GM18861 (cell line): ENCODE measurements around the gene ZNF124.
A peak's percentile ranks its signal among the peaks of the same experiment; 100 is the strongest.
"Not testable (repeated sequence)": the region's sequence is repeated elsewhere in the genome, so short reads cannot be mapped to it uniquely, and the experiment has no call there.

Experiments used
- ATAC-seq: cut with Tn5 transposase; IDR thresholded peaks from one replicate; pipeline ENCODE4 v1.9.1; 2021; ENCODE audit not compliant: unreplicated experiment

Gene ZNF124

DNA sequence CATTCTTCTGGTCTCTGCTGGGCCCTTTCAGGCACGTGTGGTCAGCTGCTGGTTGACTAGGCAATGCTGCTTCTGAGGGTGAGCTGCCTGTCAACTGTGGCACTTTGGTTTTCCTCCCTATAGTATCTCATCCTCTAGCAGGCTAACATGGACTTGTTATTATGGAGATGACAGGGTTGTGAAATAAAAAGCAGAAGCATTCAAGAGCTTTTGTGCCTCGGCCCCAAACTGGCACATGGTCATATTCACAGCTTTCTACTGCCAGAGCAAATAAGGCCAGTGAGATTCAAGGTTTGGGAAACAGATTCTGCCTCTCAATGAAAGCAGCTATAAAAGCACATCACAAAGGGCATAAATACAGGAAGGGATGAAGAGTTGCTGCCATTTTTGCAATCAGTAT is 1.6 kb upstream of the ZNF124 start:
- ATAC-seq, result no peak

DNA sequence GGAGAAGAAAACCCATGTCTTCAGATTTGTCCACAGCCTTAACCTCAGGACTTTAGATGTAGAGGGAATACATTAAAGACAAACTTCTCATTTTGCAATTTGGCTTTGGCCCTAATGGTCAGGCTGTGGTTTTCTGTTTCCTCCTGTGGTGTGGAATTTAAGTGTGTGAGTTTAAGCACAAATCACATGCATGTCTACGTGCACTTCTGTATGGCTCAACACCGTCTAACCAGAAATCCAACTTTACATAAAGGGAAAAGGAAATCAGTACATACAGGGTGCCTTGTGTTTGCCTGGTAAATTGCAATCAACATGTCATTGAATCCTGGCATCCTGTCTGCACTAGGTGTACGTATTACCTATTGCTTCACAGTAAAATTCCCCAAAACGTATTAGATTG is 1.2 kb upstream of the ZNF124 start:
- ATAC-seq, result no peak

DNA sequence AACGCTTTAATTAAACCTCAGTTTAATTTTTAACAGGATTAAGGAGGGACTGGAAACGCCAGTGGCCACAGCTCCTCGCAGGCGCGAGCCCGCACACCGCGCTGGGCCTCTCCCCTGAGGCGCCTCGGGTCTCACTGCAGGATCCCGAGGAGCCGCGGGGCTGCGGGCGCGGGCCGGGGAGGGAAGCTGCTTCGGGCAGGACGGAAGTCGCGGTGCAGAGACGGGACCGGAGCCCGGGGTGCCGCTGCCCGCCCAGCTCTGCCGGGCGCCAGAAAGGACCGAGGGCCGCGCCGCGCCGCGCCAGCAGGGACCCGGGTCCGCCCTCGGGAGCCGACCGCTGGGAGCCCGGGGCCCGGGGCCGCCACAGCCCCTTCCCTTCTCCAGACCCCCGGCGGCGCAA is 377 bp downstream of the ZNF124 start:
- ATAC-seq, result peak; percentile 15

DNA sequence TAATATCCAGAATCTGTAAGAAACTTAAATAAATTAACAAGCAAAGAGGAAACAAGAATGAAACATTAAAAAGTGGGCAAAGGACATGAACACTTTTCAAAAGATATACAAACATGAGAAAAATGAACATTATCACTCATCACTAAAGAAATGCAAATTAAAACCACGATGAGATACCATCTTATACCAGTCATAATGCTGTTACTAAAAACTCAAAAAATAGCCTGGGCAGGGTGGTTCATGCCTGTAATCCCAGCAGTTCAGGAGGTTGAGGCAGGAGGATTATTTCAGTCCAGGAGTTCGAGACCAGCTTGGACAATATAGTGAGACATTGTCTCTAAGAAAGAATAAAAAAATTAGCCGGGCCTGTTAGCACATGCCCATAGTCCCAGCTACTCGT is 6.1 kb downstream of the ZNF124 start:
- ATAC-seq, result no peak

DNA sequence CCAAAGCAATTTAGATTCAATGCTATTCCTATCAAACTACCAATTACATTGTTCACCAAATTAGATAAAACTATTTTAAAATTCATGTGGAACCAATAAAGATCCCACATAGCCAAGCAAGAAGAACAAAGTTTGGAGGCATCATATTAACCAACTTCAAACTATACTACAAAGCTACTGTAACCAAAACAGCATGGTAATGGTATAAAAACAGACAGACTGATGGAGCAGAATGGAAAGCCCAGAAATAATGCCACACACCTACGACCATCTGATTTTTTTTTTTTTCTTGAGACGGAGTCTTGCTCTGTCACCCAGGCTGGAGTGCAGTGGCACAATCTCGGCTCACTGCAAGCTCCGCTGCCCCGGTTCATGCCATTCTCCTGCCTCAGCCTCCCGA is 7.1 kb downstream of the ZNF124 start:
- no peak for ATAC-seq

DNA sequence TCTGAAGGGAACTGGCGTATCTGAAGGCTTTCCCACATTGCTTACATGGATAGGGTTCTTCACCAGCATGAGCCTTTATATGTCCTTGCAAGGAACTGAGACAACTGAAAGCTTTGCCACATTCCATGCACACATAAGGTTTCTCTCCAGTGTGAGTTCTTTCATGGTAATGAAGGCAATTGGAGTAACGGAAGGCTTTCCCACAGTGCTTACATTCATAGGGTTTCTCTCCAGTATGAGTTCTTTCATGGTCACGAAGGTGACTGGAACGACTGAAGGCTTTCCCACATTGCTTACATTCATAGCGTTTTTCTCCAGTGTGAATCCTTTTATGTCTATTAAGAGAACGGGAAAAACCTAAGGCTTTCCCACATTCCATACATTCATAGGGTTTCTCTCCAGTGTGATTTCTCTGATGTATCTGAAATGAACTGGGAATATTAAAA is 15.0 kb downstream of the ZNF124 start:
- no peak for ATAC-seq

DNA sequence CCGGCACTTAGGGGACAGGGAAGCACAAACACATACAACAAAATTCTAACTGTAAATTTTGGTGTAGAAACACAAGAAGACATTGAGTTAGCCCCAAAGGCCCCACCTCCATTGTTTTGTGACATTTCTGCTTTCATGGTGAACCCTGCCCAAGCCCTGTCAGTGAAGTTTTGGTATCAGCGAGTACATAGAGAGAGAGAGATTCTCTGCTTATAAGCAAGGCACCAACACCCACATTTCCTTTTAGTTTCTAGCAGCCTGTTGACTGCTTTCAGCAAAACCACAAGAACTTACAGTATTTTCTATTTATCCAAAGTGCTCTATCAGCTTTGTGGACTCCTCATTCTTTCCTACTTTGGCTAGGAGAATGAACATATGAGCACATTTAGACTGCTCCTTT is 24.0 kb downstream of the ZNF124 start:
- ATAC-seq, result no peak

DNA sequence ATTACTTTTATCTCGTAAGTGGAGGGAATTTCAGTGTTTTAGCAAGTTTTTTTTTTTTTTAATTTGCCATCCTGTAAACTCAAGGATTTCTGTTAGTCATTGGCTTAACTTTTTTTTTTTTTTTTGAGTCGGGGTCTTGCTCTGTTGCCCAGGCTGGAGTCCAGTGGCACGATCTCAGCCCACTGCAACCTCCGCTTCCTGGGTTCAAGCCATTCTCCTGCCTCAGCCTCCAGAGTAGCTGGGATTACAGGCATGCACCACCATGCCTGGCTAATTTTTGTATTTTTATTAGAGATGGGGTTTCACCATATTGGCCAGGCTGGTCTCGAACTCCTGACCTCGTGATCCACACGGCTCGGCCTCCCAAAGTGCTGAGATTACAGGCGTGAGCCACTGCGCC is 24.7 kb downstream of the ZNF124 start:
- not testable (repeated sequence) for ATAC-seq

DNA sequence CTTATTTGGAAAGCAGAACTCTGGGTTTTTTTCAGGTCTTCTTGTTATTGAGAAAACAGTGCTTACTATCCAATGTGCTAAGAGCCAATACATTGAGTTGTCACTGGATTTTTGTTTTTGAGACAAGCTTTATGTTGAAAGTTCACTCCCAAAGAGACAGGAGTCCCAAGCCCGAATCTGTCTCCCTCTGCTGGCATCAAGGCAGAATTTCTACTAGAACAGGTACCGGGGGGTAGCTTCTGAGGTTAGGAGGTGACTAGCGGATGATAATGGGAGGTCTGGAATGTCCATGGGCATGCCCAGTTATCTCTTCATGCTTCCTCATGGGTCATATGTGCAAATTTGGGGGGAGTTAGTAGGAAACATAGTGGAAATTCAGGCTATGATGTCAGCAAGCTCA is 25.1 kb downstream of the ZNF124 start:
- ATAC-seq, result no peak

DNA sequence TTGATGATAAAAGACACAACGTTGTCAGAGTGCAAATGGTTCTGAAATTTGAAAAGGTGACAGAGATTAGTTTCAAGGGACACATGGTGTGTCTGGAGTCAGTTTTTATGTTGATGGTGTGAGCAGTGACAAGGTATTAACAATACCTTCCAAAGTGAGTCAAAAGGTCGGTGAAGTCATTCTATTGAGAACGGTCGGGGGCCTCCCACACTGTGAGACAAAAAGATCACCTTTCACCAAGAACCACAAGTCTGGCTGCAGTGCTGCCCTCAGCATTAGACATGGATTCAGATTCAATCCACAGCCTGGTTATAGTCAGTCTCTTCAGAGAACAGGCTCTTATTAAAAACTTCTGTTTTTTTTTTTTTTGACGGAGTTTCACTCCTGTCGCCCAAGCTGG is 26.5 kb downstream of the ZNF124 start:
- ATAC-seq, result no peak

DNA sequence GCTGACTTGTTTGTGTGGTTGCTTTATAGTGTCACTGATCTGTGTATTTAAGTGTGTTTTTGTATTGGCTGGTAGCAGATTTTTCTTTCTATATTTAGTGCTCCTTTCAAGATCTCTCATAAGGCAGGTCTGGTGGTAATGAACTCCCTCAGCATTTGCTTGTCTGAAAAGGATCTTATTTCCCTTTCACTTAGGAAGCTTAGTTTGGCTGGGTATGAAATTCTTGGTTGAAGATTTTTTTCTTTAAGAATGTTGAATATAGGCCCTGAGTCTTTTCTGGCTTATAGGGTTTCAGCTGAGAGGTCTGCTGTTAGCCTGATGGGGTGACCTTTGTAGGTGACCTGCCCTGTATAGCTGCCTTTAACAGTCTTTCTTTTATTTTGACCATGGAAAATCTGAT is 32.3 kb downstream of the ZNF124 start:
- ATAC-seq, result not testable (repeated sequence)

DNA sequence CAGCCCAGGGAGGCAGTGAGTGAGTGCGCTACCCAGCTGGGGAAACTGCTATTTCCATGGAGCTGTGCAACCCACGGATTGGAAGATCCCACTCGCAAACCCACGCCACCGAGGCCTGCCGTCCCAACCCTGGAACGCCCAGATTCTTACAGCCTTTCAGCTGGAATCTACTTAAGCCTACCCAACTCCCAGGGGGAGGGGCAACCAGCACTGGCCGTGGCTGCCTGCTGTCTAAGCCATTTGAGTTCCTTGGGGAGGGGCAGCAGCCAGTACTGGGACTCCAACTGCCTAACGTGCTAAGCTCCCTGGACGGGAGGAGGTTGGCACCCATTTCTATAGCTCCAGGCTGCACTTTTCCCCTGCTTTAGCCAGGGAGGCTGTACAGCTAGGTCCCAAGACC is 40.6 kb downstream of the ZNF124 start:
- no peak for ATAC-seq

DNA sequence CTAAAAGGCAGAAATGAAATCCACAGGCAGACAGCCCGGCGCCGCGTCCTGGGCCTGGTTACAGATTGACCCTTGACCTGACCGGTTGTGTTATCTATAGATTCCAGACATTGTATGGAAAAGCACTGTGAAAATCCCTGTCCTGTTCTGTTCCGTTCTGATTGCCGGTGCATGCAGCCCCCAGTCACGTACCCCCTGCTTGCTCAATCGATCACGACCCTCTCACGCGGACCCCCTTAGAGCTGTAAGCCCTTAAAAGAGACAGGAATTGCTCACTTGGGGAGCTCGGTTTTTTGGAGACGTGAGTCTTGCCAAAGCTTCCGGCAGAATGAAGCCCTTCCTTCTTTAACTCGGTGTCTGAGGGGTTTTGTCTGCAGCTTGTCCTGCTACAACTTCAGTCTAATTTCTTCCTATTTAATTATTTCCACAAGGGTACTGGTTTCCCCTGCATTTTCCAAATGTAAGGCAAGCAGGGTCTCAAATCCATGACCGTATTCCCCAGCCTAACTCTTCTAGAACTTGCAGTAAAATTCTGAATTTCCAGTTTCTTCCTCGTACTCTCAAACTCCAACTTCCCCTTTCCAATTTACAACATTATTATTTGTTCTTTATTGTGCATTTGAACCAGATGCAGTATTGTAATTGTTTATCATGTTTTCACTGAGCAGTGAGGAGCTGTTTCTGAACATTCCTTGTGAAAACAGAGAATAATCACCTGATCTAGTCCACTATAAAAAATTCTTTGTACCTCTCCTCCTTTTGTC is 44.1 kb downstream of the ZNF124 start:
- ATAC-seq, result not testable (repeated sequence)

DNA sequence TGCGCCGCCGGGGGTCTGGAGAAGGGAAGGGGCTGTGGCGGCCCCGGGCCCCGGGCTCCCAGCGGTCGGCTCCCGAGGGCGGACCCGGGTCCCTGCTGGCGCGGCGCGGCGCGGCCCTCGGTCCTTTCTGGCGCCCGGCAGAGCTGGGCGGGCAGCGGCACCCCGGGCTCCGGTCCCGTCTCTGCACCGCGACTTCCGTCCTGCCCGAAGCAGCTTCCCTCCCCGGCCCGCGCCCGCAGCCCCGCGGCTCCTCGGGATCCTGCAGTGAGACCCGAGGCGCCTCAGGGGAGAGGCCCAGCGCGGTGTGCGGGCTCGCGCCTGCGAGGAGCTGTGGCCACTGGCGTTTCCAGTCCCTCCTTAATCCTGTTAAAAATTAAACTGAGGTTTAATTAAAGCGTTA is 45.2 kb downstream of the ZNF124 start:
- ATAC-seq, result peak; percentile 27

DNA sequence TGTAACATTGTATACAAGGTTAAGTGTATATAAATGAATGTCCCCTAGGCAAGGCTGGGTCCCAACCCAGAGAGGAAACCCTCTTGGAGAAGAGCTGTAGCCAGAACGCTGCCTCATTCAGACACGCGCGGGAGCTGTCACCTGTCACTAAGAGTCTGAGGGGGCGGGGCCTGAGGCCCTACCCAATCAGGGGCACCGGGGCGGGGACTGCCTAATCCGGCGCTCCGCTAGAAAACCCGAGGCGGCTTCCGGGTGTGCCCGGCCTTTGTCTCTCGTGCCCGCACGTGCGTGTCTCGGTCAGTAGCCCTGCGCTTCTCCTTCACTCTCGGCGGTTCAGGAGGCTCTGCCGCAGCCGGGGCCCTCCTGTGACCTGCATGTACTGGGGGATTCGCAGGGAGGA is 45.7 kb downstream of the ZNF124 start:
- ATAC-seq, result peak; percentile 97

DNA sequence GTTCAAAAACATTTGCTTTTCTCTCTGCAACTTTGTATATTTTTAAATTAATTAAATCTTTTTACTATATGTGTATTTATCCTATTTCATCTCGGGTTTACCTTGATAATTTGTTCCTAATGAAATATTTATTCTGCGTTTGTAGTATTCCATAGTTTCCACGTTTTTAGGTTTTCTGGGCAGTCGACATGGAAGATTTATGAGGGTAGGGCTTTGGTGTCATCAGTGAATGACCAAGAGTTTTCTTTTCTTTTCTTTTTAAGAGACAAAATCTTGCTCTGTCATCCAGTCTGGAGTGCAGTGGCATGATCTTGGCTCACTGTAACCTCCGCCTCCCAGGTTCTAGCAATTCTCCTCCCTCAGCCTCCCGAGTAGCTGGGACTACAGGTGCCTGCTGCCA is 50.4 kb downstream of the ZNF124 start:
- no peak for ATAC-seq

DNA sequence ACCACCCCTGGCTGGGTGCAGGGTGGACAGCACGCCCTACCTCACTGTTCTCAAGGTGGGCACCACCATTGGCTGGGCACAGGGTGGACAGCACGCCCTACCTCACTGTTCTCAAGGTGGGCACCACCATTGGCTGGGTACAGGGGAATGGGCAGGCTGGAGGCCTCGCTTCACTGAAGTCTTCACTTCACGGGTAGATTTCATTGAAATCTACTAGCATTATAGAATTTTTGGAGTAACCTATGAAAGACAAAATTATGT is 51.5 kb downstream of the ZNF124 start:
- not testable (repeated sequence) for ATAC-seq

DNA sequence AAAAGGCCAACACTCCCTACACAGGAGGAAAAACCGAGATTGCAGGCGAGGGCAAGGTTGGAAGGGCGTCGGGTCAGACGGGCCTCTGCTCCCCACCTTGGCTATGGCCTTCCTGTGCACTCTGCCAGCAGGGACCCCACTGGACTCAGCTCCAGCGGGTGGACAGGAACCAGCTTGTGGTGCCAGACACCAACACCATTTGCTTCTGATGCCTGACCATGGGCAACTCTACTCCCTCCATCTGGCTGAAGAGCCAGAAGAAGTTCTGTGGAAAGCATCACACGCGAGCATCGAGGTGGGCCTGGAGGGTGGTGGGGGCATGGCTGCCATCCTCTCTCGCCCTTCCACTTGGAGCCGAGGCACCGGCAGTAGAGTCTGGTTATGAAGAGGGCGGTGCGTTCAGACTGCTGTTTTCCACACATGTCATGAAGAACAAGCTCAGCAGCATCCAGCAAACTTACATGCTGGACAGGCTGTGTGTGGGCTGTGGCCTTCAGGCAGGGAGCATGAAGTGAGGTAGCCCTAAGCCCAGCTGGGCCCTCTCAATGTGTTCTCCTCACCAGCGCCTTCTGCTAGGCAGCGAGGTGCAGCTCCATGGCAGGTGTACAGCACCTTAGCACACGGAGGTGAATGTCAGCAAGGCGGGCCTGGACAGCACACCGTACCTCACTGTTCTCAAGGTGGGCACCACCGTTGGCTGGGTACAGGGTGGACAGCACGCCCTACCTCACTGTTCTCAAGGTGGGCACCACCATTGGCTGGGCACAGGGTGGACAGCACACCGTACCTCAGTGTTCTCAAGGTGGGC is 52.0 kb downstream of the ZNF124 start:
- no peak for ATAC-seq

DNA sequence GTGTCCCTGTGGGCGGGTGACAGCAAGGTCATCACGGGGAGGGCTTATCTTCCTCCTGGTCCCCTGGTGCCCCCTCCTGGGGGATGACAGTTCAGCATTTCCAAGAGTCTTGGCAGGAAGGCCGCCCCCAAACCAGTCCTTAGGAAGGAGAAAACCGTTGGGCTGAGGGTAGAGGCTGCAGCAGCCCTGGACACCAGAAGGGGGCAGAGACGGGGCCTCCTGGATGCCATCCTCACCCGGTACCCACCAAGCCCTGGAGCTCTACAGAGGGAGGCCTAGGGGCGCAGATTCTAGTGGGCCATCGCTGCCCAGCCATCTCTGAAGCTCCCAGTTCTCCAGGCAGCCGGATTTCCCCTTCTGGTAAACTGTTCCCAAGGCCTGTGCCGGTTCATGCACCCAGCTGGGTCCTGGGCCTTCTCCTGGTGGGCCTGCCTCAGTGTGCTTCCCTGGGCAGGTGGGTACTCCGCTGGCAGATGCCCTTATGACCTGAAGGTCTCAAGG is 52.8 kb downstream of the ZNF124 start:
- no peak for ATAC-seq

DNA sequence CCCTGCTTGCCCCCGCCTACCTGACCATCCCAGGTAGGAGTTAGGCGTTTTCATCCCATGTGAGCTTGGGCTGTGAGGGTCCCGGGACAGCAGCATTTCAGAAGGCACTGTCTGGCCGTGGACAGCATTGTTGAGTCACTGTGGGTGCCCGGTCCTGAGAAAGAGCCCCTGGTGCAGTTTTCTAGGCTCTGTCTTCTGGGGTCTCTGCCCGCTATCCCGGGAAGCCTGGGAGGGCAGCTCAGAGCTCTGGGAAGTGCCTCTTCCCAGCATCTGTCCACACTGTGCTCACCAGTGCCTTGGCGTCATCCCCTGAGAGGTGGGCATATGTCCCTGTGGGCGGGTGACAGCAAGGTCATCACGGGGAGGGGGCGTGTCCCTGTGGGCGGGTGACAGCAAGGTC is 56.3 kb downstream of the ZNF124 start:
- no peak for ATAC-seq

DNA sequence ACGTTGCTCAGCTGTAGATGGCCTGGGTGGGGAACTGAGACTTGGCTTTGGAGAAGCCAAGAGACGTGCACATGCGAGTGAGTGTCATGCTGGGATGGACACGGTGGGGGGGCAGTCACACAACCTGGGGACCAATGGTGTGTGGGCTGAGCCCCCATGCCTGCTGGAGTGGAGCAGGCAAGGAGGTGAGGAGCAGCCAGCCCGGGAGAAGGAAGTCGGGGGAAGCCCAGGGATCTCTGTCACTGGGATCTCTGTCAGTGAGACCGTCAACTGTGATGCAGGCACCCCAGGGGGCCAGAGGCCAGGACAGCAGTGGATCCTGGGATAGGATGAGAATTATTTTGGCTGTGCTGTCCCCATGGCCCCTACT is 56.7 kb downstream of the ZNF124 start:
- no peak for ATAC-seq

DNA sequence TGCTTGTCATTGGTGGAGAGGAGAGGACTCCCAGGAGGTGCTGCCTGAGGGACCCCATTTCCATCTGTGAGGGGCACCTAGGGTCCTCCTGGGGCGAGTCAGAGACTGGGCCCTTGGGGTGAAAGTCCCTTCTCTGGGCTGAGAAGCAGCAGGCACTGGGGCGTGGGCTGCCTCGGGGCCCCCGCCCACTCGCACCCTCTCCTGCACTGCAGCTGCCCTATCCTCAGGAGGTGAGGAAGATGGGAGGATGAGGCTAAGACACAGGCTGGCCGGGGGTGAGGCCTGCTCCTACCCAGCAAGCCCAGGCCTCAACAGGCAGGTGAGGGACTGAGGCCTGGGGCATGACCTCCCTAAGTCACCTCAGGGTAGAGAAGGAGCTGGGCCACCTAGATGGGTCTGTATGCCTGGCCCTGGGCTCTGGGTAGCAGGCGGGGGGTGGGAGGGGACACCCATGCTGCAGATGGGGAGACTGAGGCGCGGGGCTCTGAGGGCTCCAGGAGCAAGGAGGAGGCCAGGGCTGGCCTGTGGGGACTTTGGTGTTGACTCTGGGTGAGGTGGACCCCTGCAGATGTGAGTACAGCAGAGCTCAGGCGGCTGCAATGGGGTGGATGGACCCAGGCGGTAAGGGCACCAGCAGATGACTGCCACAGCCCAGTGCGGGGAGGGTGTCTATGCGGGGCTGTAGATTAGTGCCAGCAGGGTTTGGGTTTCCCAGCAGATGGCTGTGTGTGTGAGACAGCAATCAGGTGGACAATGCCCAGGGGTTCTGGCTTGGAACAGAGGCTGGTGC is 57.3 kb downstream of the ZNF124 start:
- no peak for ATAC-seq
